ENCODE data around the gene BOD1L2.

DNA sequence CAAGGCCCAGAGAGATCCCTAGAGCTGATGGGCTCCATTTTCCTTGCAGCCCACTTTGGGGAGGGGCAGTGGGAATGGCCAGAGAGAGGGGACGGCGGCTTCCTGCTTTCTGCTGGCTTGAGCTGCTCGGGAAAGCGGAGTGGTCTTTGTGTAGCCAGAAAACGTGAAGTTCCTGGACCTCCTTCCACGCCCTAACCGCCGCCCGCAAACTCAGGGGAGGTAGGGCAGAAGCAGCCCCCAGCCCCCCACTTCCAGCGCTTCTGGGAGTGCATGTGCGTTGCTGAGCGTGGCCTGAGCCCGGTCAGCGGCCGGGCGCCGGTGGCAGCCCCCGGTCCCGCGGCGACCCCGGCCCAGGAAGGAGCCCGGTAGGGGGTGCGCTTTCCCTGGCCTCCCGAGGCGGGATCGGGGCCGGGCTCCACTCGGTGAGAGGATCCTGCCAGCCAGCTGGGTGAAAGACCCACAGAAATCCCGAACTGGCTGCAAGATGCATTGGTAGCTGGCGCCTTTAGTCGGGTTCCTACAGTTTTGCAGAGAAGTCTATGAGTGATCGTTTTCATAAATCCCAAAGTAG is 25.3 kb upstream of the BOD1L2 start:
- TF ChIP-seq, protein P1, sequence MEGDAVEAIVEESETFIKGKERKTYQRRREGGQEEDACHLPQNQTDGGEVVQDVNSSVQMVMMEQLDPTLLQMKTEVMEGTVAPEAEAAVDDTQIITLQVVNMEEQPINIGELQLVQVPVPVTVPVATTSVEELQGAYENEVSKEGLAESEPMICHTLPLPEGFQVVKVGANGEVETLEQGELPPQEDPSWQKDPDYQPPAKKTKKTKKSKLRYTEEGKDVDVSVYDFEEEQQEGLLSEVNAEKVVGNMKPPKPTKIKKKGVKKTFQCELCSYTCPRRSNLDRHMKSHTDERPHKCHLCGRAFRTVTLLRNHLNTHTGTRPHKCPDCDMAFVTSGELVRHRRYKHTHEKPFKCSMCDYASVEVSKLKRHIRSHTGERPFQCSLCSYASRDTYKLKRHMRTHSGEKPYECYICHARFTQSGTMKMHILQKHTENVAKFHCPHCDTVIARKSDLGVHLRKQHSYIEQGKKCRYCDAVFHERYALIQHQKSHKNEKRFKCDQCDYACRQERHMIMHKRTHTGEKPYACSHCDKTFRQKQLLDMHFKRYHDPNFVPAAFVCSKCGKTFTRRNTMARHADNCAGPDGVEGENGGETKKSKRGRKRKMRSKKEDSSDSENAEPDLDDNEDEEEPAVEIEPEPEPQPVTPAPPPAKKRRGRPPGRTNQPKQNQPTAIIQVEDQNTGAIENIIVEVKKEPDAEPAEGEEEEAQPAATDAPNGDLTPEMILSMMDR (IDR thresholded peaks at IDR 0.05 in 2 of 3, conservative IDR thresholded peaks at IDR 0.05 in 1 of 3; ENCODE audit: borderline replicate concordance in 1 of 3, insufficient read depth in 1 of 3, low read depth in 2 of 3, low read length in 2 of 3) = no peak
- no peak for TF ChIP-seq ZFX (IDR thresholded peaks at IDR 0.05)
- no peak for TF ChIP-seq ZNF274 (IDR thresholded peaks at IDR 0.05; ENCODE audit: low read depth, low read length)
- no peak for TF ChIP-seq EZH2phosphoT487 (IDR thresholded peaks at IDR 0.05; ENCODE audit: borderline replicate concordance)
- TF ChIP-seq SIN3A (IDR thresholded peaks at IDR 0.05; ENCODE audit: low read depth) = no peak

Data from HCT116 (cell line).